ENCODE measurements around the gene SLC38A8.

The SLC38A8 gene

DNA sequence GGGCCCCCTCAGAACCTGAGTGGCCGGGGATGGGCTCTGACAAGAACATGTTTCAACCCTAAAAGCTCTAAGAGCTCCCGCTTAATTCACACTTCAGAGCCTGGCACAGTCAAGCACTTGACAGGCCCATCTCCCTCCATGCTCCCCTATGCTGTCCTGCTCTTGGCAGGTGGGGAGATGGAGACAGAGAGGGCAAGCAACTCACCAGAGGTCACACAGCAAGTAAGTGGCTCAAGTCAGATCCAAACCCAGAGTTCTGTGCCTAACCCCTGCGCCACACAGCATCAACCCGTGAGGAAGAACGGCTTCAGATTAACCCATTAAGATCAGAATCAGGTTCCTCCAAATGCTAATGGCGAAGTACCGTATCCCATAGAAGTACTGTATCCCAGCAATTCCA lies 38.2 kb downstream of the SLC38A8 start:
- no peak for DNase-seq (ENCODE audit: low spot score)
- TF ChIP-seq, protein P1, sequence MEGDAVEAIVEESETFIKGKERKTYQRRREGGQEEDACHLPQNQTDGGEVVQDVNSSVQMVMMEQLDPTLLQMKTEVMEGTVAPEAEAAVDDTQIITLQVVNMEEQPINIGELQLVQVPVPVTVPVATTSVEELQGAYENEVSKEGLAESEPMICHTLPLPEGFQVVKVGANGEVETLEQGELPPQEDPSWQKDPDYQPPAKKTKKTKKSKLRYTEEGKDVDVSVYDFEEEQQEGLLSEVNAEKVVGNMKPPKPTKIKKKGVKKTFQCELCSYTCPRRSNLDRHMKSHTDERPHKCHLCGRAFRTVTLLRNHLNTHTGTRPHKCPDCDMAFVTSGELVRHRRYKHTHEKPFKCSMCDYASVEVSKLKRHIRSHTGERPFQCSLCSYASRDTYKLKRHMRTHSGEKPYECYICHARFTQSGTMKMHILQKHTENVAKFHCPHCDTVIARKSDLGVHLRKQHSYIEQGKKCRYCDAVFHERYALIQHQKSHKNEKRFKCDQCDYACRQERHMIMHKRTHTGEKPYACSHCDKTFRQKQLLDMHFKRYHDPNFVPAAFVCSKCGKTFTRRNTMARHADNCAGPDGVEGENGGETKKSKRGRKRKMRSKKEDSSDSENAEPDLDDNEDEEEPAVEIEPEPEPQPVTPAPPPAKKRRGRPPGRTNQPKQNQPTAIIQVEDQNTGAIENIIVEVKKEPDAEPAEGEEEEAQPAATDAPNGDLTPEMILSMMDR (IDR thresholded peaks at IDR 0.05; ENCODE audit: extremely low read depth, insufficient read depth, missing control alignments), result no peak
- in situ Hi-C loops (cut with MboI; ENCODE audit: low pct_unique_long_range_greater_than_20kb, low sequenced_read_pairs, unreplicated experiment), result no loop called here

DNA sequence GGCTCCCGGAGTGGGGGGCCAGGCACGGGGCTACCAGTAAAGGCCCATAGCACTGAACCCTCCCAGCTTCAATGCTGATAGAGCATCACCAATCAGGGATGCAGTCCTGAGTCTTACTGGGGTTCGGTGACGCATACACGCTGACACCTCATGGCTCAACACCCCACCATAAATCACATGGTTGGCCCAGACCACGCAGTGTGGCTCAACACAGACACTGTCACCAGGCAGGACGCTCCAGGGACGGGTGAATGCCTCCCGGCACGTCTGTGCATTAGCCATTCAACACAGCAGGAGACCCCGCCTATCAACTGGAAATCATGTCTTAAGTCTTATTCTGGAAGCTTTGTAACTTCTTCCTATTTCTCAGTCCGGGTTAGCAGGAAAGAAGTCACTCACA lies 39.6 kb downstream of the SLC38A8 start:
- in situ Hi-C loops (cut with MboI; ENCODE audit: low pct_unique_long_range_greater_than_20kb, low sequenced_read_pairs, unreplicated experiment), result no loop called here
- no peak for DNase-seq (ENCODE audit: low spot score)
- TF ChIP-seq, protein P1 (IDR thresholded peaks at IDR 0.05; ENCODE audit: extremely low read depth, insufficient read depth, missing control alignments), result no peak

- TF ChIP-seq, protein P1 (IDR thresholded peaks at IDR 0.05; ENCODE audit: extremely low read depth, insufficient read depth, missing control alignments), result no peak
- DNase-seq (ENCODE audit: low spot score), result no peak
- in situ Hi-C loops (cut with MboI; ENCODE audit: low pct_unique_long_range_greater_than_20kb, low sequenced_read_pairs, unreplicated experiment), result no loop called here
Observed at GRCh38 chr16:84001726-84002125, 40.9 kb downstream of the SLC38A8 start.

DNA sequence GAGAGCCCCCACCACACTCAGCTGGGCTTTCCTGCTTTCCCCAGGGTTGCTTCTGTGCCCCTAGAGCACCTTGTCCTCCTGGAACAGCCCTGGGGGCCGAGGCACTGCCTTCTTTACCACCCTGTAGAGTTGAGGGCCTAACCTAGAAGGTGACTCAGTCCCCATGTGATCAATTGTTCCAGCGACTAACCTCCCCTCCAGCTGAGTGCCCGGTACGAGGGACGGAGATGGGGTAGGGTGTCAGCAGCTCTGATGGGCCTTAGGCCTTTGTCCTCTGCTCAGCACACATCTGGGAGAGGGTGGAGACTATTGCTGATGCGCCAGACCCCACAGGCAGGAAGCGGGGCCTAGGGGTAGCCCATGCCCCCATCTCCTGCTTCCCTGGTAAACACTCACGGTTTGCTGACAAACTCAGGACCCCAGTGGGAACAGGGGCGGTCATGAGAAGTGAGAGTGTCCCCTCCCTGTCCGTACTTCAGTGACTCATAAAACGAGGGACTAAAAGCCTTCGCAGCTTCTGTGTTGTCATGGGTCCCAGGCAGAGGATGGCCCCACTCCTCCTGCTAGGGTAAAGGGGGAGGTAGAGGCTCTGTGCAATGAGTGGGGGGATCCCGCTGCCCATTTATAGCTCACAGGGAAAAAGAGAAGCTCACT lies 41.5 kb downstream of the SLC38A8 start:
- in situ Hi-C loops (cut with MboI; ENCODE audit: low pct_unique_long_range_greater_than_20kb, low sequenced_read_pairs, unreplicated experiment), result no loop called here
- DNase-seq (ENCODE audit: low spot score), result no peak
- TF ChIP-seq, protein P1 (IDR thresholded peaks at IDR 0.05; ENCODE audit: extremely low read depth, insufficient read depth, missing control alignments), result no peak

DNA sequence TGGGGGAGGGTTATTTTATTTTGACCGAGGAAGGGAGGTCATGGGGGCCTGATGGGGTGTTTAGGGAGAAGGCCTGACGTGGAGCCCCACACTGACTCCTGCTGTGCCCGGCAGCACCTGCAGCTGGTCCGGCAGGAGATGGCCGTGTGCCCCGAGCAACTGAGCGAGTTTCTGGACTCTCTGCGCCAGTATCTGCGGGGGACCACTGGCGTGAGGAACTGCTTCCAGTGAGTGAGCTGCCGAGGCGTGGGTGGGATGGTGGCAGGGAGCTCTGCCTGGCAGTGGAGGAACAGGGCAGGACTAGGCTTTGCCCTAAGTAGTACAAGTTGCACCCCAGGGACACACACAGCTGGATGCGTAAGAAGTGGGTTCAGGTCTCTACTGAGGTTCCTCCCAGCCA lies 44.5 kb downstream of the SLC38A8 start:
- in situ Hi-C loops (cut with MboI; ENCODE audit: low pct_unique_long_range_greater_than_20kb, low sequenced_read_pairs, unreplicated experiment), result no loop called here
- no peak for DNase-seq (ENCODE audit: low spot score)
- TF ChIP-seq, protein P1 (IDR thresholded peaks at IDR 0.05; ENCODE audit: extremely low read depth, insufficient read depth, missing control alignments), result no peak

GRCh38 chr16:83996481-83997252 lies 45.9 kb downstream of the SLC38A8 start:
- TF ChIP-seq, protein P1 (IDR thresholded peaks at IDR 0.05; ENCODE audit: extremely low read depth, insufficient read depth, missing control alignments), result no peak
- no peak for DNase-seq (ENCODE audit: low spot score)
- in situ Hi-C loops (cut with MboI; ENCODE audit: low pct_unique_long_range_greater_than_20kb, low sequenced_read_pairs, unreplicated experiment), result no loop called here

All from GM13977 (cell line).